22Rv1 (cell line): ENCODE results near the gene DKKL1.

Experiments used
- H3K27ac ChIP-seq: fragments of 450-650 bp; 2 replicates; pipeline ENCODE4 v1.5.1; 2017
- CTCF ChIP-seq: fragments of 450-650 bp; IDR thresholded peaks from 2 replicates; pipeline ENCODE4 v1.5.1; 2017; ENCODE audit warnings: mild to moderate bottlenecking
- ZFX ChIP-seq: fragments of 450-650 bp; IDR thresholded peaks from 2 replicates; pipeline ENCODE4 v1.6.1; 2017; ENCODE audit warnings: antibody characterized with exemption, borderline replicate concordance

DKKL1 gene

GRCh38 chr19:49389406-49389805 lies 25.7 kb downstream of the DKKL1 start:
- no peak for TF ChIP-seq CTCF
- no peak overlapping the region for H3K27ac ChIP-seq

GRCh38 chr19:49390131-49390928 lies 26.7 kb downstream of the DKKL1 start:
- TF ChIP-seq ZFX: no peak
- TF ChIP-seq CTCF: no peak
- H3K27ac ChIP-seq: no peak overlapping the region

GRCh38 chr19:49390929-49391359 lies 27.3 kb downstream of the DKKL1 start:
- no peak for TF ChIP-seq CTCF
- no peak for TF ChIP-seq ZFX
- H3K27ac ChIP-seq: peak overlapping the region; percentile 35; the same call in 1 of the 2 replicates

- H3K27ac ChIP-seq: peak overlapping the region; percentile 35
- TF ChIP-seq ZFX (no peak), CTCF (peak; percentile 96)
These were observed 28.1 kb downstream of the DKKL1 start for GRCh38 chr19:49391581-49392399.

- no peak for TF ChIP-seq ZFX
- TF ChIP-seq CTCF: no peak
- H3K27ac ChIP-seq: no peak overlapping the region
These were observed 30.2 kb downstream of the DKKL1 start for GRCh38 chr19:49393881-49394280.

GRCh38 chr19:49395581-49396407 lies 32.1 kb downstream of the DKKL1 start:
- no peak overlapping the region for H3K27ac ChIP-seq

More at GRCh38 chr19:49395581-49396407, 32.1 kb downstream of the DKKL1 start:
- TF ChIP-seq ZFX (no peak), CTCF (no peak)
